MM.1S (cell line): ENCODE measurements around the gene ELP6.

Experiments used
- DNase-seq: peaks from one replicate; pipeline ENCODE4 v3.0.0-alpha.2; 2015
- H2AFZ ChIP-seq: fragments of 300-600 bp; sonication (generic); 2 replicates; pipeline ENCODE4 v1.6.0; 2016; ENCODE audit warnings: antibody characterized with exemption, low read length
- H3F3A ChIP-seq: fragments of 300-600 bp; sonication (generic); 2 replicates; pipeline ENCODE4 v1.6.1; 2016; ENCODE audit warnings: mild to moderate bottlenecking, antibody characterized with exemption, low read length, moderate library complexity, mixed read lengths; ENCODE audit not compliant: insufficient read depth
- H3K27ac ChIP-seq: fragments of 300-600 bp; sonication (generic); 2 replicates; pipeline ENCODE4 v1.5.1; 2016; ENCODE audit warnings: mild to moderate bottlenecking, low read length
- H3K27me3 ChIP-seq: fragments of 300-600 bp; sonication (generic); replicated peaks from 2 replicates; pipeline ENCODE4 v1.6.0; 2016; ENCODE audit warnings: low read length; ENCODE audit not compliant: insufficient read depth
- H3K36me3 ChIP-seq: fragments of 300-600 bp; sonication (generic); replicated peaks from 2 replicates; pipeline ENCODE4 v1.6.1; 2016; ENCODE audit warnings: mild to moderate bottlenecking, low read length, mixed read lengths; ENCODE audit not compliant: insufficient read depth
- H3K4me1 ChIP-seq: fragments of 300-600 bp; sonication (generic); 2 replicates; pipeline ENCODE4 v1.6.1; 2016; ENCODE audit warnings: low read length, mixed read lengths
- H3K4me2 ChIP-seq: fragments of 300-600 bp; sonication (generic); 2 replicates; pipeline ENCODE4 v1.6.0; 2016; ENCODE audit warnings: low read depth, low read length
- H3K4me3 ChIP-seq: fragments of 300-600 bp; sonication (generic); 2 replicates; pipeline ENCODE4 v1.5.1; 2016; ENCODE audit warnings: low read length, mixed read lengths
- H3K79me2 ChIP-seq: fragments of 300-600 bp; sonication (generic); 2 replicates; pipeline ENCODE4 v1.6.1; 2016; ENCODE audit warnings: mixed run types, low read length, mixed read lengths
- H3K9ac ChIP-seq: fragments of 300-600 bp; sonication (generic); 2 replicates; pipeline ENCODE4 v1.6.1; 2016; ENCODE audit warnings: low read length, mixed read lengths
- H3K9me2 ChIP-seq: fragments of 300-600 bp; sonication (generic); replicated peaks from 2 replicates; pipeline ENCODE4 v1.6.1; 2016; ENCODE audit warnings: mild to moderate bottlenecking, low read length, mixed read lengths; ENCODE audit not compliant: insufficient read depth
- H3K9me3 ChIP-seq: fragments of 300-600 bp; sonication (generic); replicated peaks from 2 replicates; pipeline ENCODE4 v1.6.1; 2016; ENCODE audit warnings: mild to moderate bottlenecking, low read length, mixed read lengths; ENCODE audit not compliant: insufficient read depth
- H4K20me1 ChIP-seq: fragments of 300-600 bp; sonication (generic); 2 replicates; pipeline ENCODE4 v1.6.1; 2016; ENCODE audit warnings: mild to moderate bottlenecking, low read length, moderate library complexity, mixed read lengths; ENCODE audit not compliant: insufficient read depth
- CTCF ChIP-seq: fragments of 300-600 bp; sonication (generic); IDR thresholded peaks from 2 replicates; pipeline ENCODE4 v1.5.1; 2016; ENCODE audit warnings: antibody characterized with exemption, low read length, mixed read lengths
- EZH2 ChIP-seq: fragments of 300-600 bp; sonication (generic); optimal IDR thresholded peaks from 2 replicates; pipeline ENCODE3; 2017; ENCODE audit warnings: low read depth, mild to moderate bottlenecking, antibody characterized with exemption, low read length, mixed read lengths
- EZH2phosphoT487 ChIP-seq: fragments of 300-600 bp; sonication (generic); IDR thresholded peaks from 2 replicates; pipeline ENCODE4 v1.6.1; 2018; ENCODE audit warnings: antibody characterized with exemption, low read length

ELP6 gene

GRCh38 chr3:47520756-47521155 lies 7.2 kb upstream of the ELP6 start:
- H3K4me2 ChIP-seq: no peak overlapping the region
- 0 out of 2 replicates have a peak, but pooled peaks cover under 1% of the 10 kb centered on the region for H3K27me3 ChIP-seq
- no peaks in the 10 kb centered on the region for H3K79me2 ChIP-seq
- peaks cover 4% of the 10 kb centered on the region for H3K4me1 ChIP-seq
- H3K9me2 ChIP-seq: no peaks in the 10 kb centered on the region
- no peak overlapping the region for H3K9ac ChIP-seq
- no peaks in the 10 kb centered on the region for H3K36me3 ChIP-seq
- H3K9me3 ChIP-seq: no peaks in the 10 kb centered on the region
- no peaks in the 10 kb centered on the region for H4K20me1 ChIP-seq
- no peak for DNase-seq
- no peak overlapping the region for H3K27ac ChIP-seq
- TF ChIP-seq EZH2: no peak
- no peak for TF ChIP-seq CTCF
- no peak for TF ChIP-seq EZH2phosphoT487
- H2AFZ ChIP-seq: no peak overlapping the region; the same call in 1 of the 2 replicates
- no peaks in the 10 kb centered on the region for H3F3A ChIP-seq
- H3K4me3 ChIP-seq: no peak overlapping the region

GRCh38 chr3:47517937-47518336 lies 4.4 kb upstream of the ELP6 start:
- H4K20me1 ChIP-seq: no peaks in the 10 kb centered on the region
- H2AFZ ChIP-seq: no peak overlapping the region
- TF ChIP-seq EZH2phosphoT487 (no peak), EZH2 (no peak), CTCF (no peak)
- H3K4me2 ChIP-seq: no peak overlapping the region
- peaks cover 4% of the 10 kb centered on the region for H3K4me1 ChIP-seq
- H3K79me2 ChIP-seq: peaks cover 1% of the 10 kb centered on the region; the same call in 1 of the 2 replicates
- no peak for DNase-seq
- H3K9ac ChIP-seq: no peak overlapping the region
- H3K36me3 ChIP-seq: no peaks in the 10 kb centered on the region
- no peaks in the 10 kb centered on the region for H3K9me2 ChIP-seq
- H3K4me3 ChIP-seq: no peak overlapping the region
- no peak overlapping the region for H3K27ac ChIP-seq
- H3K9me3 ChIP-seq: no peaks in the 10 kb centered on the region
- 0 out of 2 replicates have a peak, but pooled peaks cover 3% of the 10 kb centered on the region for H3K27me3 ChIP-seq
- H3F3A ChIP-seq: peaks cover 4% of the 10 kb centered on the region; the same call in 1 of the 2 replicates

GRCh38 chr3:47515864-47516319 lies 2.4 kb upstream of the ELP6 start:
- Histone ChIP-seq H3K27me3 (0 out of 2 replicates have a peak, but pooled peaks cover 3% of the 10 kb centered on the region), H3K27ac (no peak overlapping the region), H2AFZ (no peak overlapping the region), H4K20me1 (no peaks in the 10 kb centered on the region), H3K9me2 (no peaks in the 10 kb centered on the region), H3K4me1 (no peaks in the 10 kb centered on the region), H3K4me3 (no peak overlapping the region), H3K79me2 (peaks cover 21% of the 10 kb centered on the region), H3F3A (peaks cover 4% of the 10 kb centered on the region; the same call in 1 of the 2 replicates), H3K9me3 (no peaks in the 10 kb centered on the region), H3K36me3 (peaks cover 2% of the 10 kb centered on the region; the same call in 1 of the 2 replicates), H3K4me2 (no peak overlapping the region), H3K9ac (no peak overlapping the region)
- TF ChIP-seq EZH2phosphoT487 (no peak), CTCF (no peak), EZH2 (no peak)
- no peak for DNase-seq
